Type B pancreatic cell (in vitro differentiated cells): ENCODE data around the gene EPM2A. TPM values are rescaled to one million over a fixed set of nuclear protein-coding genes. Genes with fewer than 3 reads are reported as not detected.

Experiments
- DNase-seq: peaks from one replicate; pipeline ENCODE4 v3.0.0; 2021; ENCODE audit warnings: mixed read lengths; ENCODE audit not compliant: unreplicated experiment; ENCODE audit errors: extremely low spot score
- H3K27ac Mint-ChIP-seq: 2 replicates; pipeline ENCODE4 v1.8.0; 2021; ENCODE audit warnings: mild to moderate bottlenecking, mixed read lengths
- H3K27me3 Mint-ChIP-seq: 2 replicates; pipeline ENCODE4 v1.8.0; 2021; ENCODE audit warnings: mixed read lengths
- H3K36me3 Mint-ChIP-seq: 2 replicates; pipeline ENCODE4 v1.8.0; 2021; ENCODE audit warnings: mixed read lengths
- H3K4me1 Mint-ChIP-seq: one replicate; pipeline ENCODE4 v1.8.0; 2021; ENCODE audit warnings: mixed read lengths; ENCODE audit not compliant: unreplicated experiment
- H3K4me3 Mint-ChIP-seq: 2 replicates; pipeline ENCODE4 v1.8.0; 2021; ENCODE audit warnings: mild to moderate bottlenecking, mixed read lengths
- H3K9me3 Mint-ChIP-seq: 2 replicates; pipeline ENCODE4 v1.8.0; 2021; ENCODE audit warnings: mixed read lengths
- CTCF ChIP-seq: fragments of 200-600 bp; sonication (generic); conservative IDR thresholded peaks from 2 replicates; pipeline ENCODE4 v1.5.0; 2021; ENCODE audit warnings: antibody characterized with exemption, mild to moderate bottlenecking
- total RNA-seq: library from RNA; stranded (reverse); gene quantifications from 2 replicates; pipeline ENCODE4 v1.2.1, GENCODE V29; 2021; ENCODE audit warnings: low replicate concordance

Gene EPM2A
- total RNA-seq, 1 donor from 2014 or later: 7.5 TPM

GRCh38 chr6:145673504-145673903, 61.8 kb downstream of the EPM2A start:
- no peak for TF ChIP-seq CTCF
- DNase-seq: no peak
- no peaks in the 10 kb centered on the region for H3K27me3 Mint-ChIP-seq
- H3K36me3 Mint-ChIP-seq: no peaks in the 10 kb centered on the region
- no peaks in the 10 kb centered on the region for H3K4me1 Mint-ChIP-seq
- H3K4me3 Mint-ChIP-seq: no peak overlapping the region
- H3K9me3 Mint-ChIP-seq: no peaks in the 10 kb centered on the region
- no peak overlapping the region for H3K27ac Mint-ChIP-seq

- TF ChIP-seq CTCF: no peak
- Mint-ChIP-seq H3K27me3 (no peaks in the 10 kb centered on the region), H3K9me3 (no peaks in the 10 kb centered on the region), H3K36me3 (no peaks in the 10 kb centered on the region), H3K27ac (no peak overlapping the region), H3K4me3 (no peak overlapping the region), H3K4me1 (no peaks in the 10 kb centered on the region)
- DNase-seq: no peak
Measured at GRCh38 chr6:145670311-145670710, 65.0 kb downstream of the EPM2A start.

GRCh38 chr6:145669627-145670034, 65.7 kb downstream of the EPM2A start:
- Mint-ChIP-seq H3K27me3 (no peaks in the 10 kb centered on the region), H3K36me3 (no peaks in the 10 kb centered on the region), H3K9me3 (no peaks in the 10 kb centered on the region), H3K4me1 (no peaks in the 10 kb centered on the region), H3K4me3 (no peak overlapping the region), H3K27ac (no peak overlapping the region)
- no peak for TF ChIP-seq CTCF
- no peak for DNase-seq

DNA sequence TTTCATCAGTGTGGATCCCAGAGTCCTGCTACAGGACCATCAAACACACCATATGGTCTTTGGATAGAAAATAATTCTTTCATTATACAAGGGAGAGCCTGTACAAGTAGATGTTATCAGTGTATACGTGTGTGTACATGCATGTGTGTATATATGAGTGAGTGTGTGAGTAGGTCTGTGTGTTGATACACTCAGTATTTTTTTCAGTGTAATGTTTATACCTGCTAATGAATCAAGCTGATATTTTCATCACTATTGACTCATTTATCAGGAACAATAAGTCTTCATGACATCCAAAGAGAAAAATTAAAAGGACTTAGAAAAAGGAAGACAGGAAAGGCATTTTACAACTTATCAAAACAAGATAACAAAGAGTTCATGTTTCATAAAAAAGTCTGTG, 66.5 kb downstream of the EPM2A start:
- Mint-ChIP-seq H3K36me3 (no peaks in the 10 kb centered on the region), H3K4me3 (no peak overlapping the region), H3K9me3 (no peaks in the 10 kb centered on the region), H3K27ac (no peak overlapping the region), H3K4me1 (no peaks in the 10 kb centered on the region), H3K27me3 (no peaks in the 10 kb centered on the region)
- no peak for TF ChIP-seq CTCF
- no peak for DNase-seq

GRCh38 chr6:145660676-145661075, 74.6 kb downstream of the EPM2A start:
- DNase-seq: no peak
- no peaks in the 10 kb centered on the region for H3K36me3 Mint-ChIP-seq
- no peak overlapping the region for H3K4me3 Mint-ChIP-seq
- no peak for TF ChIP-seq CTCF
- H3K27me3 Mint-ChIP-seq: no peaks in the 10 kb centered on the region
- H3K4me1 Mint-ChIP-seq: no peaks in the 10 kb centered on the region
- no peaks in the 10 kb centered on the region for H3K9me3 Mint-ChIP-seq
- H3K27ac Mint-ChIP-seq: no peak overlapping the region

- Mint-ChIP-seq H3K27ac (no peak overlapping the region), H3K4me3 (no peak overlapping the region), H3K9me3 (no peaks in the 10 kb centered on the region), H3K36me3 (no peaks in the 10 kb centered on the region), H3K4me1 (no peaks in the 10 kb centered on the region), H3K27me3 (no peaks in the 10 kb centered on the region)
- no peak for TF ChIP-seq CTCF
- DNase-seq: no peak
Measured at GRCh38 chr6:145656128-145656527, 79.2 kb downstream of the EPM2A start.
